PFSK-1 (cell line): ENCODE measurements around the gene SV2C.

Experiments used
- POLR2AphosphoS5 ChIP-seq: IDR thresholded peaks from 2 replicates; pipeline ENCODE4 v1.6.1; 2012; ENCODE audit warnings: low read depth, mild to moderate bottlenecking, control low read depth, low read length, moderate library complexity
- SIN3A ChIP-seq: IDR thresholded peaks from 2 replicates; pipeline ENCODE4 v1.6.1; 2012; ENCODE audit warnings: mild to moderate bottlenecking, low read length, moderate library complexity, borderline replicate concordance; ENCODE audit not compliant: insufficient read depth
- TAF1 ChIP-seq: IDR thresholded peaks from 2 replicates; pipeline ENCODE4 v1.6.1; 2012; ENCODE audit warnings: low read length, control low read depth, borderline replicate concordance; ENCODE audit not compliant: insufficient read depth
- TF ChIP-seq, protein P1 (sequence below), 2 experiments: IDR thresholded peaks; 2 replicates each; pipeline versions ENCODE4 v1.6.1 to v1.8.0; 2011 to 2012; ENCODE audit warnings: low read depth in 2 of 2, low read length in 2 of 2, control low read depth in 1 of 2, inconsistent platforms in 1 of 2, mild to moderate bottlenecking in 1 of 2, moderate library complexity in 1 of 2; ENCODE audit not compliant: insufficient read depth in 1 of 2

DNA sequence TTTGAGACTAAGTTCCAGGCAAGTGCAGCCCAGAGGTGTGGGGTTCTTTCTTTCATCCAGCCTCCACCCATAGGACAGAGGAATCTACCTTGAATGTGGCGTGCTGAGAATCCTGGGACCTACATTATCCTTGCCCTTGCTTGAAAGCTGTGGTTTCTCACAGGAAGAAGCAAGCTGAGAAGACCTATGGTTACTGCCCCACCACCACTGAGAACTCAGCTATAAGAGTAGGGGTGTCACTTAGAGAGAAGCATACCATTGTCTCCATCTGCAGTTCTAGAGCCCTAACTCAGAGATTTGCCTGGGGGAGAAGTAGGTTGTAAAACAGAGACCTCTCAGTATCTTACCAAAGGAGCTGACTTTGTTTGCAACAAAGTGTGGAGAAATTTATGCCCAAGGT lies 72.4 kb downstream of the SV2C start:
- TF ChIP-seq TAF1 = no peak
- TF ChIP-seq POLR2AphosphoS5 = no peak
- TF ChIP-seq, protein P1, sequence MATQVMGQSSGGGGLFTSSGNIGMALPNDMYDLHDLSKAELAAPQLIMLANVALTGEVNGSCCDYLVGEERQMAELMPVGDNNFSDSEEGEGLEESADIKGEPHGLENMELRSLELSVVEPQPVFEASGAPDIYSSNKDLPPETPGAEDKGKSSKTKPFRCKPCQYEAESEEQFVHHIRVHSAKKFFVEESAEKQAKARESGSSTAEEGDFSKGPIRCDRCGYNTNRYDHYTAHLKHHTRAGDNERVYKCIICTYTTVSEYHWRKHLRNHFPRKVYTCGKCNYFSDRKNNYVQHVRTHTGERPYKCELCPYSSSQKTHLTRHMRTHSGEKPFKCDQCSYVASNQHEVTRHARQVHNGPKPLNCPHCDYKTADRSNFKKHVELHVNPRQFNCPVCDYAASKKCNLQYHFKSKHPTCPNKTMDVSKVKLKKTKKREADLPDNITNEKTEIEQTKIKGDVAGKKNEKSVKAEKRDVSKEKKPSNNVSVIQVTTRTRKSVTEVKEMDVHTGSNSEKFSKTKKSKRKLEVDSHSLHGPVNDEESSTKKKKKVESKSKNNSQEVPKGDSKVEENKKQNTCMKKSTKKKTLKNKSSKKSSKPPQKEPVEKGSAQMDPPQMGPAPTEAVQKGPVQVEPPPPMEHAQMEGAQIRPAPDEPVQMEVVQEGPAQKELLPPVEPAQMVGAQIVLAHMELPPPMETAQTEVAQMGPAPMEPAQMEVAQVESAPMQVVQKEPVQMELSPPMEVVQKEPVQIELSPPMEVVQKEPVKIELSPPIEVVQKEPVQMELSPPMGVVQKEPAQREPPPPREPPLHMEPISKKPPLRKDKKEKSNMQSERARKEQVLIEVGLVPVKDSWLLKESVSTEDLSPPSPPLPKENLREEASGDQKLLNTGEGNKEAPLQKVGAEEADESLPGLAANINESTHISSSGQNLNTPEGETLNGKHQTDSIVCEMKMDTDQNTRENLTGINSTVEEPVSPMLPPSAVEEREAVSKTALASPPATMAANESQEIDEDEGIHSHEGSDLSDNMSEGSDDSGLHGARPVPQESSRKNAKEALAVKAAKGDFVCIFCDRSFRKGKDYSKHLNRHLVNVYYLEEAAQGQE (IDR thresholded peaks at IDR 0.05; ENCODE audit: insufficient read depth in 1 of 2, low read depth in 2 of 2, low read length in 2 of 2) = no peak
- TF ChIP-seq SIN3A = no peak
